T1000 (cell line): Measurements from ENCODE around the gene CUEDC1.

Source experiments
- DNase-seq: peaks from one replicate; lab custom pipeline; 2025; ENCODE audit warnings: mixed read lengths; lab: John Stamatoyannopoulos, UW

Gene CUEDC1

GRCh38 chr17:57915985-57916757, 39.0 kb downstream of the CUEDC1 start:
- no peak for DNase-seq

DNA sequence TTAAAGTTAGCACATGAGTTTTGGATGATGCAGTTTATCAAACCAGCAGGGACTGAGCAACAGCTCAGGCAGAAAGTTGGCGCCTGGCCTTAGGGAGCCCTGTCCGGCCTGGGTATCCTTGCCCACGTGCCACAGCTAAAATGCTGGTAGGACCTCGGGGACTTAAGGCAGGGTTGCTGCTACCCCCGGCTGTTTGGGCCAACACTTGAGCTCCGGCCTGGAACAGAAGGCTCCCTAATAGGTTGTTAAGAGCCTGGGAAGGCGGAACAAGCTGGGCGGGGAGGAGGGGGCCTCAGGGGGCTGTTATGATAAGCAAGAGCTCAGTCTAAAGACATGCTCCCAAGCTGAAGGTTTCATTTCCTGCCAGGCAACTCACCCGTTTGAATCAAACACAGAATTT, 39.7 kb downstream of the CUEDC1 start:
- DNase-seq = no peak

- DNase-seq = no peak
Measured at GRCh38 chr17:57914273-57915142, 40.7 kb downstream of the CUEDC1 start.

- no peak for DNase-seq
Measured at GRCh38 chr17:57913575-57914272, 41.5 kb downstream of the CUEDC1 start.

DNA sequence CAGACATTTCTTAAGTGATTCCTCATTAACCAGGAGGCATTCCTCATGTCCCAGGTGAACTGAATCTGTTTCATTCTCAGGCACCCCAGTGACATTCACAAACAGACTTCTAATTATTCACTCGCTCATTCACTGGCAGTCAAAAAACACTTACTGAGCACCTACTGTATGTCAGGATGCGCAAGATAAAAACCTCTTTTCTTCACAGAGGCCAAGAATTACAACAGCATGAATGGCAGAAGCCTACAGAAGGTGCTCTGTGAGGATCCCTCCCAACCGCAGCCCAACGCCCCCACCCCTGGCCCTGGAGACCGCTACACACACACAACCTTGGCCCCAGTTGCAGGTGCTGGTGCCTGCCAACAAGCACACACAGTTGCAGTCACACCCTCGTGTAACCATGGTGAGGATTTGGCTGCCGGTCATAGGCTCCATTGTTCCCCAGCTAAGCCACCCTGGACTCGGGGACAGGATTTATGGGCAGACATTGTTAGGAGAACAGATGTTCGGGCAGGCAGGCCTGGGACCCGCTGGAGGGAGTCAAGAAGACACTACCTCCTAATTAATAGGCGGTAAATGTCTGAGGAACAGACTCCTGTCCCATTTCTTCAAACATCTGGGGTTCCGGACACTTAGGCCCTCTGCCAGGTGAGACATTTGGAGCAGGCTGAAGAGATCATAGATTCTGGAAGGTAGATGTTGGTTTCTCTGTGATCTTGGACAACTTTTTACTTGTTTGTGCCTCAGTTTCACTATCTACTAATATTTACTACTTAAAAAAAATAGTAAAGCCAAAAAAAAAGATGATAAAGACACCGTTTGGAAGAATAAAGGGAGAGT, 43.2 kb downstream of the CUEDC1 start:
- DNase-seq = no peak

- no peak for DNase-seq
Measured at GRCh38 chr17:57910462-57911420, 44.5 kb downstream of the CUEDC1 start.

GRCh38 chr17:57909551-57909950, 45.7 kb downstream of the CUEDC1 start:
- no peak for DNase-seq

DNA sequence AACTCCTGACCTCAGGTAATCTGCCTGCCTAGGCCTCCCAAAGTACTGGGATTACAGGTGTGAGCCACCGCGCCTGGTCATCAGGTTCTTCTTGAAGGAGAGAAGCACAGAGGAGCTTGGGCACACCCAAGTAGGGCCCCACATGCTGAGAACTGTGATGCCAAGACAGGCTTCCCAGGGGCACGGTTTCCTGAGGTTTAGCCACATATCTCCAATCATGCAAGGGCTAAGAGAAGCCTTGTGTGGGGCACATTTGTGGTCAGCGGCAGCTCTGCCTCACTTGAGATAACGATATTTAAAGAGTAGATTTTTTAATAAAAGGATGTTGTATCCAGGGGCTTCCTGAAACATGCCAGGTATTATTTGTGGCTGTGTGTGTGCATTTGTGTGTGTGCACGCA, 46.9 kb downstream of the CUEDC1 start:
- DNase-seq = no peak

- DNase-seq = no peak
Measured at GRCh38 chr17:57906910-57907309, 48.3 kb downstream of the CUEDC1 start.

DNA sequence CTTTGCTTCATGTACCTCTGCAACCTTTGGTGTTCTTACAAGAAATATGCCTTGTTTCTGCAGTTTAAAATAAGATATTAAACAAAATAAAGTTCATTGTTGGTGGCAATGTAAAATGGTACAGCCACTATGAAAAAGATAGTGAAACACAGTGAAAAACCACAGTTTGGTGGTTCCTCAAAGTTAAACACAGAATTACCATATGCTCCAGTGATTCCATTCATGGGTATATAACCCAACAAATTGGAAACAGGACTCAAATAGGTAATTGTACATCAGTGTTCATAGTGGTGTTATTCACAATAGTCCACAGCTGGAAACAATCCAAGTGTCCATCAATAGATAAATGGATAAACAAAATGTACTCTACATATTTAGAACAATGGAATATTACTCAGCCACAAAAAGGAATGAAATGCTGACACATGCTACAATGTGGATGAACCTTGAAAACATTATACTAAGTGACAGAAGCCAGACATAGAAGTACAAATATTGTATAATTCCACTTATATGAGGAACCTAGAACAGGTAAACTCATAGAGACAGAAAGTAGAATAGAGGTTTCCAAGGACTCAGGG, 49.2 kb downstream of the CUEDC1 start:
- DNase-seq = no peak

GRCh38 chr17:57903961-57904360, 51.3 kb downstream of the CUEDC1 start:
- DNase-seq = no peak

- DNase-seq = peak; percentile 38
Measured at GRCh38 chr17:57902800-57903759, 52.1 kb downstream of the CUEDC1 start.

DNA sequence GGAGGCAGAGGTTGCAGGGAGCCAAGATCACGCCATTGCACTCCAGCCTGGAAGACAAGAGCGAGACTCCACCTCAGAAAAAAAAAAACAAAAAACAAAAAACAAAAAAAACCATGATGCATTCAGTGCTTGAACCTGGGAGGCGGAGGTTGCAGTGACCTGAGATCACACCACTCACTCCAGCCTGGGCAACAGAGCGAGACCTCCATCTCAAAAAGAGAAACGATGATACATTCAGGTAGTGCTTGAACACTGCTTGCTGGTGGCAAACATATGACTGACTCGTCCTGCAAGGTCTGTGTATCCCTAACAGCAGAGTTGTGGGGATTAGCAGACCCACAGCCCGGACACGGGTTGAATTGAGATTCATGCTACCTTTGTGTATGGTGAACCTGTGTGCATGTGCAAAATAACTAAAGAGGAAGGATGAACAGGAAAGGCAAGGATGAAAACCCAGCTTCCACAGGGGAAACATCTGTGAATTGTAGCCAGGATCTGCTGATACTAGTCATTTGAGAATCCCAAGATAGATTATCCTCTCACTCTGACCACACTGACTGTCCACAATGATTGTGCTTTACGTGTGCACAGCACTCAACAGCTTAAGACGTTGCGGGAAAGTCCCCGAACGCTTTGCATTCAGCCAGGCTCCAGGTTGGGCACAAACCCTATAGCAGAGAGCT, 53.0 kb downstream of the CUEDC1 start:
- DNase-seq = no peak

GRCh38 chr17:57900991-57901743, 54.0 kb downstream of the CUEDC1 start:
- no peak for DNase-seq

DNA sequence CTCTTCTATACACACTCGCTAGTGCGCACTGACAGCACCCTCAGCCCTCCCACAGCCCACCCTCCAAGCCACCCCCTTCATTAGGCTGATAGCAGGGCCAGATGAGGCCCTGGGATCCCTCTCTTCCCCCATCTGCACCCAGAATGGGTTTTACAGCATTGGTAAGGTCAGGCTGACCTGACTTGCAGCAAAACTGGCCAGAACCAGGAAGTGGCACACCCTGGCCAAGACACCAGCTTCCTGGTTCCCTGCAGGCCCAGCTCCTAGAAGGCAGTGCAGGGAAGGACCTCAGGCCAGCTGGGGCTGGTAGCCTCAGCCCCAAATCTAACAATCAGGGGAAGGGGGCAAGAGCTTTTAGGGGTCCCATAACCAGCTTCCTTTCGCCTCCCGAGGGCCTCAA, 55.4 kb downstream of the CUEDC1 start:
- no peak for DNase-seq

DNA sequence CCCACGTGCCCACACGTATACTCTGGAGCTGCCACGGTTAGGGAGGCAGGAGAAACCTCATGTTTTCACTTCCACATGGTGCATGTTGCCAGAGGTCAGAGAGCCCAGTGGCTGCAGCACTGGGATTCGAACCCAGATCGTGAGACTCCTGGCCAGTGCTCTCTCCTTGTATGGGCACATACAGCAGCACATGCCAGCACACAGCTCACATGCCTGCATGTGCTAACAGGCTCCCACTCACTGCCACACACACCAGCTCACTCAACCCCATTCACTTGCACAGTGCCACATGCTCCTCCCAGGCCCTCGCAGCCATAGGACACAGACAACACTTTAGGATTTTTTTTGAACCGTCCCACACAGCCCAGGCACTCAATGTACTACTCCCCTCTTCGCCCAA, 55.8 kb downstream of the CUEDC1 start:
- DNase-seq = no peak

DNA sequence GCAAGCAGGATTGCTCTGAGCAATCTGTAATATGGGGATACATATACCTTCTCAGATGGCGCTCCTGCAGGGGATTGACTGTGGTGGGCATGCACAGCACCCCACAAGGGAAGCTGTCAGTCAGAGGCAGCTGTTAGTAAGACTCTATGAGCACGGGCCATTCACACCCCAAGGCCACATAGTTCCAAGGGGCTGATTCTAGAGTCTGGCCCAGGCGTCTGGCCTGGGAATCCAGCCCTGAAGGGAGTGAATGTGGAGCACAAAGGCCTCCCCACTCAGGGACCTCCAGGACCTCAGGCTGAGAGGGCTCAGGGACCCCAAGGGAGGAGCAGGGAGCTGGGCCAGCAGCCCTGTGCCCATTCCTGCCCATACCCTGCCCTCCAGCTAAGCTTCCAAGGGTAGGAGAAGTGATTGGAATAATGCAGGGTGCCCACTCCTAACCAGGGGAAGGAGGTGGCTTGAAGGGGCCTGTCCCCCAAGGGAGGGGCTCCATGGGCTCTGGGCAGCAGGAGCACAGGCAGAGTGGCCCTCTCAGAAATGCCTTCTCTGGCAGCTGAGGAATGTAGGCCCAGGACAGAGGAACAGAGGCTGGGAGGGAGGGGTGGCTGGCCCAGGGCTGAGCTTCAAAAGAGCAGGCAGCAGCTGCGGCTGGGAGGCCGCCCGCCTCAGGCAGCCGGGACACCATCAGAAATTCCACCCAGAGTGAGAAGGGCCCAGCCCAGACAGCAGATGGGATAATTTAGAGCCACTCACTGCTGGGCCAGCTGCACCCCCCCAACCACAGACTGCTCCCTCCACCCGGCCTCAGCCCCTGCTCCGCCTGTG, 56.5 kb downstream of the CUEDC1 start:
- no peak for DNase-seq
